ENCODE results near the gene ZNF609. TPM values are rescaled to one million over a fixed set of nuclear protein-coding genes. Genes with fewer than 3 reads are reported as not detected.

The ZNF609 gene
- total RNA-seq, 1 donor, result 20.6 TPM

DNA sequence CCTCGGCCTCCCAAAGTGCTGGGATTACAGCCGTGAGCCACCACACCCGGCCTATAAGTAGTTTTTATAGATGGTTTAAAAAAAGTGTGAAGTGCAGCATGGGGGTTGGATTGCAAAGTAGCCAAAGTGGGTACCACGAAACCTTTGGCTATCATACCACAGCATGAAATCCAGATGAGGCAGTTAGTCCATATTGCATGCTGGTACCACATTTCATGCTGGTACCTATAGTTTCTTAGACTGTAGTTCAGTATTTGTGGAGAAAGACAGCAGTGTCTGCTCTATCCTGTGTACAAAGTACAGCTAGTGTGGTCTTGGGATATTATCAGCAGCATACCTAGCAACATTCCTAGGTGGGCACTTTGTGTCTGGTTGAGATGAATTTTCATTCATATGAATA is 11.8 kb downstream of the ZNF609 start:
- Histone ChIP-seq H4K20me1 (ENCODE audit: insufficient read depth, low read length) (peaks cover 28% of the 10 kb centered on the region), H3K4me3 (ENCODE audit: insufficient read depth, low read length) (no peak overlapping the region), H3K79me2 (ENCODE audit: insufficient read depth, low read length) (peaks cover 86% of the 10 kb centered on the region)

GRCh38 chr15:64474846-64475245 is 14.5 kb downstream of the ZNF609 start:
- no peaks in the 10 kb centered on the region for H3K27me3 ChIP-seq (ENCODE audit: insufficient read depth, low read length)
- H3K4me3 ChIP-seq (ENCODE audit: insufficient read depth, low read length), result no peak overlapping the region
- no peak overlapping the region for H3K4me2 ChIP-seq (ENCODE audit: insufficient read depth, low read length)
- H3K27ac ChIP-seq (ENCODE audit: low read depth, low read length), result no peak overlapping the region
- H3K9me3 ChIP-seq (ENCODE audit: low read depth, low read length), result no peaks in the 10 kb centered on the region
- no peaks in the 10 kb centered on the region for H3K4me1 ChIP-seq (ENCODE audit: insufficient read depth, low read length)
- H3K36me3 ChIP-seq (ENCODE audit: insufficient read depth, low read length), result peaks cover 10% of the 10 kb centered on the region
- no peak overlapping the region for H2AFZ ChIP-seq (ENCODE audit: low read length)
- H4K20me1 ChIP-seq (ENCODE audit: insufficient read depth, low read length), result peaks cover 29% of the 10 kb centered on the region
- TF ChIP-seq, protein P1, sequence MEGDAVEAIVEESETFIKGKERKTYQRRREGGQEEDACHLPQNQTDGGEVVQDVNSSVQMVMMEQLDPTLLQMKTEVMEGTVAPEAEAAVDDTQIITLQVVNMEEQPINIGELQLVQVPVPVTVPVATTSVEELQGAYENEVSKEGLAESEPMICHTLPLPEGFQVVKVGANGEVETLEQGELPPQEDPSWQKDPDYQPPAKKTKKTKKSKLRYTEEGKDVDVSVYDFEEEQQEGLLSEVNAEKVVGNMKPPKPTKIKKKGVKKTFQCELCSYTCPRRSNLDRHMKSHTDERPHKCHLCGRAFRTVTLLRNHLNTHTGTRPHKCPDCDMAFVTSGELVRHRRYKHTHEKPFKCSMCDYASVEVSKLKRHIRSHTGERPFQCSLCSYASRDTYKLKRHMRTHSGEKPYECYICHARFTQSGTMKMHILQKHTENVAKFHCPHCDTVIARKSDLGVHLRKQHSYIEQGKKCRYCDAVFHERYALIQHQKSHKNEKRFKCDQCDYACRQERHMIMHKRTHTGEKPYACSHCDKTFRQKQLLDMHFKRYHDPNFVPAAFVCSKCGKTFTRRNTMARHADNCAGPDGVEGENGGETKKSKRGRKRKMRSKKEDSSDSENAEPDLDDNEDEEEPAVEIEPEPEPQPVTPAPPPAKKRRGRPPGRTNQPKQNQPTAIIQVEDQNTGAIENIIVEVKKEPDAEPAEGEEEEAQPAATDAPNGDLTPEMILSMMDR (IDR thresholded peaks at IDR 0.05; ENCODE audit: extremely low read depth, low read depth, low read length), result no peak
- H3K79me2 ChIP-seq (ENCODE audit: insufficient read depth, low read length), result peaks cover 77% of the 10 kb centered on the region
- DNase-seq (ENCODE audit: insufficient read length, low spot score, missing footprints), result no peak

More for the DNA sequence above, 11.8 kb downstream of the ZNF609 start:
- Histone ChIP-seq H3K9me3 (ENCODE audit: low read depth, low read length) (no peaks in the 10 kb centered on the region), H3K4me1 (ENCODE audit: insufficient read depth, low read length) (no peaks in the 10 kb centered on the region), H2AFZ (ENCODE audit: low read length) (no peak overlapping the region), H3K36me3 (ENCODE audit: insufficient read depth, low read length) (peaks cover 6% of the 10 kb centered on the region), H3K27ac (ENCODE audit: low read depth, low read length) (no peak overlapping the region), H3K27me3 (ENCODE audit: insufficient read depth, low read length) (no peaks in the 10 kb centered on the region), H3K4me2 (ENCODE audit: insufficient read depth, low read length) (no peak overlapping the region)
- DNase-seq (ENCODE audit: insufficient read length, low spot score, missing footprints), result no peak
- TF ChIP-seq, protein P1 (IDR thresholded peaks at IDR 0.05; ENCODE audit: extremely low read depth, low read depth, low read length), result no peak

GRCh38 chr15:64476550-64476949 is 16.2 kb downstream of the ZNF609 start:
- Histone ChIP-seq H3K36me3 (ENCODE audit: insufficient read depth, low read length) (peaks cover 10% of the 10 kb centered on the region), H3K9me3 (ENCODE audit: low read depth, low read length) (no peaks in the 10 kb centered on the region), H3K4me2 (ENCODE audit: insufficient read depth, low read length) (no peak overlapping the region), H3K79me2 (ENCODE audit: insufficient read depth, low read length) (peaks cover 71% of the 10 kb centered on the region), H3K4me1 (ENCODE audit: insufficient read depth, low read length) (no peaks in the 10 kb centered on the region), H3K27me3 (ENCODE audit: insufficient read depth, low read length) (no peaks in the 10 kb centered on the region), H4K20me1 (ENCODE audit: insufficient read depth, low read length) (peaks cover 22% of the 10 kb centered on the region), H3K27ac (ENCODE audit: low read depth, low read length) (no peak overlapping the region), H3K4me3 (ENCODE audit: insufficient read depth, low read length) (no peak overlapping the region), H2AFZ (ENCODE audit: low read length) (no peak overlapping the region)
- DNase-seq (ENCODE audit: insufficient read length, low spot score, missing footprints), result no peak
- TF ChIP-seq, protein P1 (IDR thresholded peaks at IDR 0.05; ENCODE audit: extremely low read depth, low read depth, low read length), result no peak

DNA sequence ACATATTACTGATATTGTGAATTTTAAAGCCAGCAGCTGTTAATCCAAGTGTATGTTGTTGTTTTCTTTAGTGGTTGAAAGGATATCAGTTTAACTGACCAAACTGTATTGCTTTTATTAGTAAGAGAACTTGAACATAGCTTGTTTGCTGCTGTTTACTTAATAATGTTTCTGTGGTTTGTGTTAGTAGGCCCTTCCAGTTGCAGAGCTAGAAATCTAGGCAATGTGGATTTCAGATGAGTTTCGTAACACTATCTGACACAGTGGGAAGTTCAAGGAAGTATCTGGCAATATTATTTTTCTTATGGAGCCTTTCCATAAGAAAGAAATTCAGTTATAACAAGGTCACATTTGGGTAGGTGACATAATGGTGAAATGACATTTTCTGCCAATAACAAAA is 18.5 kb downstream of the ZNF609 start:
- Histone ChIP-seq H3K4me3 (ENCODE audit: insufficient read depth, low read length) (no peak overlapping the region), H3K36me3 (ENCODE audit: insufficient read depth, low read length) (peaks cover 10% of the 10 kb centered on the region), H3K27ac (ENCODE audit: low read depth, low read length) (no peak overlapping the region), H2AFZ (ENCODE audit: low read length) (no peak overlapping the region), H3K79me2 (ENCODE audit: insufficient read depth, low read length) (peaks cover 71% of the 10 kb centered on the region), H3K4me2 (ENCODE audit: insufficient read depth, low read length) (no peak overlapping the region), H4K20me1 (ENCODE audit: insufficient read depth, low read length) (peaks cover 20% of the 10 kb centered on the region), H3K4me1 (ENCODE audit: insufficient read depth, low read length) (no peaks in the 10 kb centered on the region), H3K27me3 (ENCODE audit: insufficient read depth, low read length) (no peaks in the 10 kb centered on the region), H3K9me3 (ENCODE audit: low read depth, low read length) (no peaks in the 10 kb centered on the region)
- DNase-seq (ENCODE audit: insufficient read length, low spot score, missing footprints), result no peak
- TF ChIP-seq, protein P1 (IDR thresholded peaks at IDR 0.05; ENCODE audit: extremely low read depth, low read depth, low read length), result no peak

All from osteoblast (primary cell).